ENCODE results near the gene DLST.

DLST gene

GRCh38 chr14:74896400-74896799 lies 14.7 kb downstream of the DLST start:
- Histone ChIP-seq H3K9me3 (ENCODE audit: control insufficient read depth, insufficient read depth, low read depth, low read length) (no peaks in the 10 kb centered on the region), H3K4me1 (ENCODE audit: control insufficient read depth, insufficient read depth, low read length) (no peaks in the 10 kb centered on the region), H3K27ac (ENCODE audit: extremely low read depth, low read depth, low read length) (no peak overlapping the region), H3K4me3 (ENCODE audit: low read depth, low read length) (no peak overlapping the region), H3K36me3 (ENCODE audit: control insufficient read depth in 2 of 2, insufficient read depth in 1 of 2, low read length in 2 of 2) (peaks cover 69 to 99% of the 10 kb centered on the region in 2 experiments)
- POLR2A ChIA-PET = no interaction called here
- TF ChIP-seq ZNF121 (tag by site-specific recombination; IDR thresholded peaks at IDR 0.05) = no peak
- no peak for TF ChIP-seq OVOL3 (tag by site-specific recombination; IDR thresholded peaks at IDR 0.05)
- TF ChIP-seq, protein P1, sequence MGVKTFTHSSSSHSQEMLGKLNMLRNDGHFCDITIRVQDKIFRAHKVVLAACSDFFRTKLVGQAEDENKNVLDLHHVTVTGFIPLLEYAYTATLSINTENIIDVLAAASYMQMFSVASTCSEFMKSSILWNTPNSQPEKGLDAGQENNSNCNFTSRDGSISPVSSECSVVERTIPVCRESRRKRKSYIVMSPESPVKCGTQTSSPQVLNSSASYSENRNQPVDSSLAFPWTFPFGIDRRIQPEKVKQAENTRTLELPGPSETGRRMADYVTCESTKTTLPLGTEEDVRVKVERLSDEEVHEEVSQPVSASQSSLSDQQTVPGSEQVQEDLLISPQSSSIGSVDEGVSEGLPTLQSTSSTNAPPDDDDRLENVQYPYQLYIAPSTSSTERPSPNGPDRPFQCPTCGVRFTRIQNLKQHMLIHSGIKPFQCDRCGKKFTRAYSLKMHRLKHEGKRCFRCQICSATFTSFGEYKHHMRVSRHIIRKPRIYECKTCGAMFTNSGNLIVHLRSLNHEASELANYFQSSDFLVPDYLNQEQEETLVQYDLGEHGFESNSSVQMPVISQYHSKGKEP (tag by site-specific recombination; IDR thresholded peaks at IDR 0.05) = no peak
- CTCF ChIA-PET = interaction anchor here (7.6 kb wide), 1 partner anchor 11 kb away, joined by 64 read pairs; no protein-coding TSS in a partner anchor

DNA sequence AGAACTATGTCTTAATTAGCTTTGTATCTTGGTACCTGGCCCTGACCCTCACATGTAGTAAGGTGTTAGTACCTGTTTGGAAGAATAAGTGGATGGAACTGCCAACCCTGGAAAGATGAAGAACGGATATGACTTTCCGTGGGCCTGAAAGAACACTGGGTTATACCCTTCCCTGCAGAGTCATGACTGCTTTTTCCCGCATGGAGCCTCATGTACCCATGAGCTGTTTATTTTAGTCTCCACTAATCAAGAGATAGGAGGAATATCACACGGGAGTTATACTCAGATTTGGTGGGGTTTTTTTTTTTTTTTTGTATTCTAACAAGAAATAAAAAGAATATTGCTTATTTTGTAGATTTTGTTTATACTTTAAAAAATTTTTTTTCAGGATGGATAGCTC lies 15.9 kb downstream of the DLST start:
- TF ChIP-seq ZNF701 (tag by site-specific recombination; IDR thresholded peaks at IDR 0.05) = no peak
- TF ChIP-seq, protein P2, sequence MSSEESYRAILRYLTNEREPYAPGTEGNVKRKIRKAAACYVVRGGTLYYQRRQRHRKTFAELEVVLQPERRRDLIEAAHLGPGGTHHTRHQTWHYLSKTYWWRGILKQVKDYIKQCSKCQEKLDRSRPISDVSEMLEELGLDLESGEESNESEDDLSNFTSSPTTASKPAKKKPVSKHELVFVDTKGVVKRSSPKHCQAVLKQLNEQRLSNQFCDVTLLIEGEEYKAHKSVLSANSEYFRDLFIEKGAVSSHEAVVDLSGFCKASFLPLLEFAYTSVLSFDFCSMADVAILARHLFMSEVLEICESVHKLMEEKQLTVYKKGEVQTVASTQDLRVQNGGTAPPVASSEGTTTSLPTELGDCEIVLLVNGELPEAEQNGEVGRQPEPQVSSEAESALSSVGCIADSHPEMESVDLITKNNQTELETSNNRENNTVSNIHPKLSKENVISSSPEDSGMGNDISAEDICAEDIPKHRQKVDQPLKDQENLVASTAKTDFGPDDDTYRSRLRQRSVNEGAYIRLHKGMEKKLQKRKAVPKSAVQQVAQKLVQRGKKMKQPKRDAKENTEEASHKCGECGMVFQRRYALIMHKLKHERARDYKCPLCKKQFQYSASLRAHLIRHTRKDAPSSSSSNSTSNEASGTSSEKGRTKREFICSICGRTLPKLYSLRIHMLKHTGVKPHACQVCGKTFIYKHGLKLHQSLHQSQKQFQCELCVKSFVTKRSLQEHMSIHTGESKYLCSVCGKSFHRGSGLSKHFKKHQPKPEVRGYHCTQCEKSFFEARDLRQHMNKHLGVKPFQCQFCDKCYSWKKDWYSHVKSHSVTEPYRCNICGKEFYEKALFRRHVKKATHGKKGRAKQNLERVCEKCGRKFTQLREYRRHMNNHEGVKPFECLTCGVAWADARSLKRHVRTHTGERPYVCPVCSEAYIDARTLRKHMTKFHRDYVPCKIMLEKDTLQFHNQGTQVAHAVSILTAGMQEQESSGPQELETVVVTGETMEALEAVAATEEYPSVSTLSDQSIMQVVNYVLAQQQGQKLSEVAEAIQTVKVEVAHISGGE (tag by site-specific recombination; conservative IDR thresholded peaks at IDR 0.05; ENCODE audit: low read depth) = no peak
- no peak for TF ChIP-seq ZBTB20 (tag by site-specific recombination; IDR thresholded peaks at IDR 0.05)
- no peak for TF ChIP-seq ZNF580 (tag by site-specific recombination; IDR thresholded peaks at IDR 0.05)
- no peak for TF ChIP-seq ZNF544 (tag by site-specific recombination; IDR thresholded peaks at IDR 0.05)
- TF ChIP-seq PRDM10 (tag by site-specific recombination; IDR thresholded peaks at IDR 0.05) = no peak
- TF ChIP-seq ZSCAN23 (tag by site-specific recombination; IDR thresholded peaks at IDR 0.05) = no peak
- TF ChIP-seq ZBTB8A (tag by site-specific recombination; IDR thresholded peaks at IDR 0.05) = no peak
- TF ChIP-seq ZNF292 (tag by site-specific recombination; IDR thresholded peaks at IDR 0.05; ENCODE audit: borderline replicate concordance, low read depth) = no peak
- no peak for TF ChIP-seq ZNF645 (tag by site-specific recombination; IDR thresholded peaks at IDR 0.05)
- TF ChIP-seq, protein P3, sequence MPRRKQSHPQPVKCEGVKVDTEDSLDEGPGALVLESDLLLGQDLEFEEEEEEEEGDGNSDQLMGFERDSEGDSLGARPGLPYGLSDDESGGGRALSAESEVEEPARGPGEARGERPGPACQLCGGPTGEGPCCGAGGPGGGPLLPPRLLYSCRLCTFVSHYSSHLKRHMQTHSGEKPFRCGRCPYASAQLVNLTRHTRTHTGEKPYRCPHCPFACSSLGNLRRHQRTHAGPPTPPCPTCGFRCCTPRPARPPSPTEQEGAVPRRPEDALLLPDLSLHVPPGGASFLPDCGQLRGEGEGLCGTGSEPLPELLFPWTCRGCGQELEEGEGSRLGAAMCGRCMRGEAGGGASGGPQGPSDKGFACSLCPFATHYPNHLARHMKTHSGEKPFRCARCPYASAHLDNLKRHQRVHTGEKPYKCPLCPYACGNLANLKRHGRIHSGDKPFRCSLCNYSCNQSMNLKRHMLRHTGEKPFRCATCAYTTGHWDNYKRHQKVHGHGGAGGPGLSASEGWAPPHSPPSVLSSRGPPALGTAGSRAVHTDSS (tag by site-specific recombination; IDR thresholded peaks at IDR 0.05) = no peak
- TF ChIP-seq ZNF10 (tag by site-specific recombination; IDR thresholded peaks at IDR 0.05) = no peak
- no peak for TF ChIP-seq ZNF610 (tag by site-specific recombination; IDR thresholded peaks at IDR 0.05; ENCODE audit: borderline replicate concordance)
- no peak for TF ChIP-seq ZNF548 (tag by site-specific recombination; IDR thresholded peaks at IDR 0.05)
- TF ChIP-seq ZNF274 (IDR thresholded peaks at IDR 0.05; ENCODE audit: low read length) = no peak
- no peak for TF ChIP-seq ZNF274 (tag by site-specific recombination; IDR thresholded peaks at IDR 0.05; ENCODE audit: borderline replicate concordance)
- no peak for TF ChIP-seq ZNF707 (tag by site-specific recombination; IDR thresholded peaks at IDR 0.05)
- TF ChIP-seq ZBTB7A (tag by site-specific recombination; IDR thresholded peaks at IDR 0.05; ENCODE audit: low read depth) = no peak
- TF ChIP-seq ZNF621 (tag by site-specific recombination; IDR thresholded peaks at IDR 0.05) = no peak
- TF ChIP-seq ZFHX2 (tag by site-specific recombination; conservative IDR thresholded peaks at IDR 0.05) = no peak
- H3K4me1 ChIP-seq (ENCODE audit: control insufficient read depth, insufficient read depth, low read length) = no peaks in the 10 kb centered on the region
- CTCF ChIA-PET = interaction anchor here (0.7 to 7.6 kb wide), 4 partner anchors 10 to 37 kb away, joined by 3 to 64 read pairs (median 4); no protein-coding TSS in a partner anchor
- H3K9me3 ChIP-seq (ENCODE audit: control insufficient read depth, insufficient read depth, low read depth, low read length) = no peaks in the 10 kb centered on the region
- no peak overlapping the region for H3K4me3 ChIP-seq (ENCODE audit: low read depth, low read length)
- H3K36me3 ChIP-seq (ENCODE audit: control insufficient read depth in 2 of 2, insufficient read depth in 1 of 2, low read length in 2 of 2) = peaks cover 69 to 99% of the 10 kb centered on the region in 2 experiments
- H3K27ac ChIP-seq (ENCODE audit: extremely low read depth, low read depth, low read length) = no peak overlapping the region
- POLR2A ChIA-PET = interaction anchor here (0.5 to 1.3 kb wide), 3 partner anchors 16 to 246 kb away, joined by 3 to 5 read pairs (median 3); partner anchors contain the start of gene DLST
